HEK293T (cell line): ENCODE measurements around the gene TRIM43B.
"Not testable (repeated sequence)": the region's sequence is repeated elsewhere in the genome, so short reads cannot be mapped to it uniquely, and the experiment has no call there.

Source experiments
- ARNT ChIP-seq: fragments of 450-650 bp; IDR thresholded peaks from 2 replicates; pipeline ENCODE4 v1.6.1; 2017; ENCODE audit warnings: mild to moderate bottlenecking
- BHLHE40 ChIP-seq: fragments of 450-650 bp; IDR thresholded peaks from 2 replicates; pipeline ENCODE4 v1.6.1; 2016; ENCODE audit warnings: mild to moderate bottlenecking, moderate library complexity, borderline replicate concordance
- CTBP1 ChIP-seq: fragments of 450-650 bp; IDR thresholded peaks from 2 replicates; pipeline ENCODE4 v1.6.1; 2016; ENCODE audit warnings: borderline replicate concordance
- ELF4 ChIP-seq: fragments of 450-650 bp; IDR thresholded peaks from 2 replicates; pipeline ENCODE4 v1.6.1; 2017; ENCODE audit warnings: antibody characterized with exemption
- FOXA1 ChIP-seq: fragments of 450-650 bp; IDR thresholded peaks from 2 replicates; pipeline ENCODE4 v1.6.1; 2016; ENCODE audit warnings: mild to moderate bottlenecking
- FOXK2 ChIP-seq: fragments of 450-650 bp; IDR thresholded peaks from 2 replicates; pipeline ENCODE4 v1.6.1; 2016; ENCODE audit warnings: mild to moderate bottlenecking
- FOXM1 ChIP-seq: fragments of 450-650 bp; IDR thresholded peaks from 2 replicates; pipeline ENCODE4 v1.6.1; 2017; ENCODE audit warnings: mild to moderate bottlenecking, borderline replicate concordance
- HDGF ChIP-seq: fragments of 450-650 bp; IDR thresholded peaks from 2 replicates; pipeline ENCODE4 v1.6.1; 2017; ENCODE audit warnings: antibody characterized with exemption, borderline replicate concordance
- LEF1 ChIP-seq: fragments of 450-650 bp; IDR thresholded peaks from 2 replicates; pipeline ENCODE4 v1.6.1; 2017; ENCODE audit warnings: mild to moderate bottlenecking, borderline replicate concordance
- PKNOX1 ChIP-seq: fragments of 450-650 bp; IDR thresholded peaks from 2 replicates; pipeline ENCODE4 v1.6.1; 2016
- SP1 ChIP-seq: fragments of 450-650 bp; IDR thresholded peaks from 2 replicates; pipeline ENCODE4 v1.6.1; 2017
- SUZ12 ChIP-seq: fragments of 450-650 bp; IDR thresholded peaks from 2 replicates; pipeline ENCODE4 v1.6.1; 2016; ENCODE audit warnings: mild to moderate bottlenecking
- ZNF384 ChIP-seq: fragments of 450-650 bp; IDR thresholded peaks from 2 replicates; pipeline ENCODE4 v1.6.1; 2016

GRCh38 chr2:95475025-95475424 is 9.5 kb downstream of the TRIM43B start:
- TF ChIP-seq ARNT, BHLHE40, HDGF, SP1, FOXM1, ELF4, SUZ12, FOXA1, FOXK2, PKNOX1, ZNF384, CTBP1, LEF1: not testable (repeated sequence)
